Right forelimb (tissue), 1 donor: ENCODE results near the gene IDH3G.
"Not testable (repeated sequence)": the region's sequence is repeated elsewhere in the genome, so short reads cannot be mapped to it uniquely, and the experiment has no call there.

ENCODE experiments used
- DNase-seq: peaks from one replicate; pipeline ENCODE4 v3.0.0-alpha.2; 2018

IDH3G gene

GRCh38 chrX:153794018-153794896 lies at the start of gene IDH3G, which contains the start of gene SSR4:
Gene IDH3G, minus strand, starts transcription at chrX:153794375. Its CDS starts 49 bp downstream, at chrX:153794326.
Gene SSR4, plus strand, starts transcription at chrX:153794668. Its CDS starts 20 bp downstream, at chrX:153794688.
- peak; percentile 95 for DNase-seq

GRCh38 chrX:153836921-153837320 lies 42.7 kb upstream of the IDH3G start:
- DNase-seq, result no peak

- DNase-seq, result no peak
Observed at GRCh38 chrX:153832728-153833127, 38.6 kb upstream of the IDH3G start.

GRCh38 chrX:153831429-153832150 lies 37.4 kb upstream of the IDH3G start:
- DNase-seq, result no peak

- DNase-seq, result no peak
Observed at GRCh38 chrX:153830640-153831428, 36.7 kb upstream of the IDH3G start.

- no peak for DNase-seq
Observed at GRCh38 chrX:153829799-153830639, 35.8 kb upstream of the IDH3G start, which contains the start of gene PDZD4. Gene PDZD4, minus strand, starts transcription at chrX:153830544. Its CDS starts 246 bp downstream, at chrX:153830298.

- DNase-seq, result no peak
Observed at GRCh38 chrX:153829549-153829798, 35.3 kb upstream of the IDH3G start.

GRCh38 chrX:153828723-153829548 lies 34.8 kb upstream of the IDH3G start:
- DNase-seq, result no peak

- no peak for DNase-seq
Observed at GRCh38 chrX:153828308-153828707, 34.1 kb upstream of the IDH3G start.

GRCh38 chrX:153827903-153828302 lies 33.7 kb upstream of the IDH3G start:
- no peak for DNase-seq

- DNase-seq, result no peak
Observed at GRCh38 chrX:153827016-153827415, 32.8 kb upstream of the IDH3G start.

- DNase-seq, result no peak
Observed at GRCh38 chrX:153825042-153825441, 30.9 kb upstream of the IDH3G start.

- no peak for DNase-seq
Observed at GRCh38 chrX:153824348-153824747, 30.2 kb upstream of the IDH3G start.

GRCh38 chrX:153821066-153821465 lies 26.9 kb upstream of the IDH3G start:
- DNase-seq, result no peak

GRCh38 chrX:153820601-153821000 lies 26.4 kb upstream of the IDH3G start:
- DNase-seq, result no peak

- DNase-seq, result no peak
Observed at GRCh38 chrX:153819384-153820040, 25.3 kb upstream of the IDH3G start.

- DNase-seq, result peak; percentile 51
Observed at GRCh38 chrX:153818571-153819383, 24.6 kb upstream of the IDH3G start.

GRCh38 chrX:153818064-153818463 lies 23.9 kb upstream of the IDH3G start:
- not testable (repeated sequence) for DNase-seq

GRCh38 chrX:153816831-153817690 lies 22.9 kb upstream of the IDH3G start:
- DNase-seq, result no peak
